Measurements from ENCODE around the gene HAND1.

The HAND1 gene

DNA sequence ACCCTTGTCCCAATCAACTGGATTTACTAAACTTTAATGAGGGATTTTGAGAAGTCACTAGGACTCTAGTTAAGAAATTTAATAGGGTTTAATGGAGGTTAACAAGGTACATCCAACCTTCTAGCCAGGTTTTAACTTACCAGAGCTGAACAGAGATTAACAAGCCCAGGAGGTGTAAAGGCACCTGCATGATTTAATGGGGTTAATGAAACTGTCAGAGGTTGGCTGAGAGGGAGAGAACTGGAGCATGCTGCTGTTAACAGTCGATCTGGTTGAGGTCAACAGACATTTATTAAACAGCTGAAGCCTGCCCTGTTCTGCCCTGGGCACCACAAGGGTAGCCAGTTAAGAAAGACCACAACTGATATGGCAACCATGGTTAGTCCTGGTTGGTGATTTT, 13.6 kb downstream of the HAND1 start:
- Mint-ChIP-seq H3K9me3 (no peaks in the 10 kb centered on the region), H3K27me3 (peaks cover 23% of the 10 kb centered on the region), H3K4me1 (ENCODE audit: low read depth) (no peaks in the 10 kb centered on the region)

GRCh38 chr5:154461531-154461930, 16.5 kb downstream of the HAND1 start:
- H3K27ac Mint-ChIP-seq, result no peak overlapping the region
- H3K9me3 Mint-ChIP-seq, result no peaks in the 10 kb centered on the region
- no peaks in the 10 kb centered on the region for H3K4me1 Mint-ChIP-seq (ENCODE audit: low read depth)
- peaks cover 12% of the 10 kb centered on the region for H3K36me3 Mint-ChIP-seq (ENCODE audit: low read depth)
- H3K27me3 Mint-ChIP-seq, result peaks cover 3% of the 10 kb centered on the region
- H3K4me3 Mint-ChIP-seq, result no peak overlapping the region

More for the DNA sequence above, 13.6 kb downstream of the HAND1 start:
- Mint-ChIP-seq H3K36me3 (ENCODE audit: low read depth) (no peaks in the 10 kb centered on the region), H3K27ac (no peak overlapping the region), H3K4me3 (no peak overlapping the region)

GRCh38 chr5:154460172-154460571, 17.9 kb downstream of the HAND1 start:
- no peaks in the 10 kb centered on the region for H3K9me3 Mint-ChIP-seq
- no peaks in the 10 kb centered on the region for H3K27me3 Mint-ChIP-seq
- no peak overlapping the region for H3K4me3 Mint-ChIP-seq
- H3K27ac Mint-ChIP-seq, result no peak overlapping the region
- peaks cover 24% of the 10 kb centered on the region for H3K36me3 Mint-ChIP-seq (ENCODE audit: low read depth)
- no peaks in the 10 kb centered on the region for H3K4me1 Mint-ChIP-seq (ENCODE audit: low read depth)

DNA sequence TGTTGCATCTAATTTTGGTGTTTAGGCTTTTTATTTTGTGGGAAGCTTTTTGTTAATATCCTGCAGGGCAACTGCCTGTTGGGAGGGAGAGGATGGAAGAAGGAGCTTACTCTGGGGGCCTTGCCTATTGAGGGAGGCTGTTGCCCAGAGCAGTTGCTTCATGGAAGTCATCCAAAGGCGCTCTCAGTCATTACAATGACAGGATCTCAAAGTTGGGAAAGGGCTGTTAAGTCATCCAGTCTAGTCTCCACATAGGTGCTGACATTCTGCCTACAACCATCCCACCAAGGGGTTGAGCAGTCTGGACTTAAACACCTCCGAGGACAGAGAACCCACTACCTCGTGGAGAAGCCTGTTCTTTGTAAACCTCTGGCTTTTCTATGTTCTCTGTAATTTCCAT, 19.0 kb downstream of the HAND1 start:
- Mint-ChIP-seq H3K27ac (no peak overlapping the region), H3K9me3 (no peaks in the 10 kb centered on the region), H3K27me3 (no peaks in the 10 kb centered on the region), H3K36me3 (ENCODE audit: low read depth) (peaks cover 31% of the 10 kb centered on the region), H3K4me1 (ENCODE audit: low read depth) (no peaks in the 10 kb centered on the region), H3K4me3 (no peak overlapping the region)

DNA sequence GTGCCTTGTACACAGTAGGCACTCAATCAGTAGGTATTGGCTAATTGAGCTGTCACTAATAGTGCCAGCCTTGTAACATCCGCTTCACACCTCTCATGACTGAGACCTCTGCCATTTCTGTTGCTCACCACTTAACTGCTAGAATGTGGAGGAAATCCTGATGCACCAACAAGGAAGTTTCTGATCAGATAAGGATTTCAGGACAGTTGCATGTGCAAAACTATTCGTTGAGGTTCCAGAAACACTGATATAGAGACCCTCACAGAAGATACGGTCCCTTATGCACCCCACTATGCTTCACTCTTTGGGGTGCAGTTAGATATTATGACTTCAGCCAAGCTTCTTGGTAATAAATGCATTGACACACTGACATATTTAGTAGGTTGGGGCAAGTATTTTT, 21.5 kb downstream of the HAND1 start:
- Mint-ChIP-seq H3K4me3 (no peak overlapping the region), H3K27ac (no peak overlapping the region), H3K27me3 (no peaks in the 10 kb centered on the region), H3K4me1 (ENCODE audit: low read depth) (no peaks in the 10 kb centered on the region), H3K36me3 (ENCODE audit: low read depth) (peaks cover 43% of the 10 kb centered on the region), H3K9me3 (no peaks in the 10 kb centered on the region)

DNA sequence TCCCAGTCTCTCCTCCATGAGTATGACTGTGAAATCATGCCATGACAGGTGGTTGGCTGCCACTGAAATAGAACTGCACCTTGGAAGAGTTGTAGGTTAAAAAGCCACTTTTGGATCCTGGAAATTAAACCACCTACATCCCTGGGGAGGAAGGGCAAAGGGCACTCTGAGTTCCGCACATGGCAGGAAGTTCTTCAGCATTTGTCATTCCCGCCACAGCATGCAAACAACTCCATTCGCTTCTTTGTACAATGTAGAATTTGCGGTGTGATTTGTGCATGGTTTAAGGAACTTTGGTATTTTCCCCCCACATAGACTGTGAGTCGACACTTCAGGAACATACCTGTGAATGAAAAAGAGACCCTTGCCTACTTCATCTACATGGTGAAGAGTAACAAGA, 22.4 kb downstream of the HAND1 start:
- H3K27ac Mint-ChIP-seq, result no peak overlapping the region
- H3K27me3 Mint-ChIP-seq, result no peaks in the 10 kb centered on the region
- peaks cover 53% of the 10 kb centered on the region for H3K36me3 Mint-ChIP-seq (ENCODE audit: low read depth)
- H3K9me3 Mint-ChIP-seq, result no peaks in the 10 kb centered on the region
- peaks cover 2% of the 10 kb centered on the region for H3K4me1 Mint-ChIP-seq (ENCODE audit: low read depth)
- H3K4me3 Mint-ChIP-seq, result no peak overlapping the region

DNA sequence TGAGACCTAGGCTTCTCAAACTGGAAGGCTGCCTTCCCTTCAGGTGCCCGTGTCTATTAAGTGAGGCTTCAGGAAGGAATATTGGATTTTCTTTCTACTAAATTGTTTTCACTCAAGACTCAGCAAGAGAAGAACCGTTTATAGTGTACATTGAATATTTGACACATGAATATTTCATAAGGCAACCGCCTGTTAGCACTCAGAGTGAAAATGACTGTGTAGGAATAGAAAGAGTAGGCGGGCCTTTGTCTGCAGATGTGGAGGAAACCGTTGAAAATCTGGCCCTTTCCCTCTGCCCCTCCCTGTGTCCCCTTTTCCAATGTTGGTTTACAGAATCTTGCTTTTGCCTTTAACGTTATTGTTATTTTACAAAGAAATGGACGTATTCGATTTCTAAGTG, 26.1 kb downstream of the HAND1 start:
- Mint-ChIP-seq H3K27me3 (no peaks in the 10 kb centered on the region), H3K36me3 (ENCODE audit: low read depth) (peaks cover 55% of the 10 kb centered on the region), H3K9me3 (no peaks in the 10 kb centered on the region), H3K4me1 (ENCODE audit: low read depth) (peaks cover 36% of the 10 kb centered on the region), H3K4me3 (no peak overlapping the region), H3K27ac (no peak overlapping the region)

GRCh38 chr5:154449786-154450185, 28.2 kb downstream of the HAND1 start:
- H3K27ac Mint-ChIP-seq, result no peak overlapping the region
- H3K36me3 Mint-ChIP-seq (ENCODE audit: low read depth), result peaks cover 40% of the 10 kb centered on the region
- H3K27me3 Mint-ChIP-seq, result no peaks in the 10 kb centered on the region
- no peak overlapping the region for H3K4me3 Mint-ChIP-seq
- no peaks in the 10 kb centered on the region for H3K9me3 Mint-ChIP-seq
- peaks cover 39% of the 10 kb centered on the region for H3K4me1 Mint-ChIP-seq (ENCODE audit: low read depth)

- Mint-ChIP-seq H3K4me1 (ENCODE audit: low read depth) (peaks cover 44% of the 10 kb centered on the region), H3K27me3 (no peaks in the 10 kb centered on the region), H3K9me3 (no peaks in the 10 kb centered on the region), H3K36me3 (ENCODE audit: low read depth) (peaks cover 31% of the 10 kb centered on the region), H3K4me3 (peak overlapping the region; percentile 92), H3K27ac (peak overlapping the region; percentile 63)
Observed at GRCh38 chr5:154447089-154447725, 30.8 kb downstream of the HAND1 start.

GRCh38 chr5:154446195-154447088, 31.6 kb downstream of the HAND1 start:
- Mint-ChIP-seq H3K36me3 (ENCODE audit: low read depth) (peaks cover 34% of the 10 kb centered on the region), H3K27me3 (no peaks in the 10 kb centered on the region), H3K9me3 (no peaks in the 10 kb centered on the region), H3K4me3 (peak overlapping the region; percentile 92), H3K27ac (peak overlapping the region; percentile 63), H3K4me1 (ENCODE audit: low read depth) (peaks cover 44% of the 10 kb centered on the region)

GRCh38 chr5:154445422-154446194, 32.4 kb downstream of the HAND1 start, which contains the start of gene SAP30L:
Gene SAP30L (plus strand): TSS chr5:154445997. CDS start chr5:154446605, 608 bp downstream.
- peaks cover 42% of the 10 kb centered on the region for H3K4me1 Mint-ChIP-seq (ENCODE audit: low read depth)
- peak within 1 kb of the TSS; percentile 98 for H3K4me3 Mint-ChIP-seq
- H3K36me3 Mint-ChIP-seq (ENCODE audit: low read depth), result peaks cover 34% of the 10 kb centered on the region
- H3K27ac Mint-ChIP-seq, result peak within 1 kb of the TSS; percentile 98
- no peaks in the 10 kb centered on the region for H3K9me3 Mint-ChIP-seq
- no peaks in the 10 kb centered on the region for H3K27me3 Mint-ChIP-seq

DNA sequence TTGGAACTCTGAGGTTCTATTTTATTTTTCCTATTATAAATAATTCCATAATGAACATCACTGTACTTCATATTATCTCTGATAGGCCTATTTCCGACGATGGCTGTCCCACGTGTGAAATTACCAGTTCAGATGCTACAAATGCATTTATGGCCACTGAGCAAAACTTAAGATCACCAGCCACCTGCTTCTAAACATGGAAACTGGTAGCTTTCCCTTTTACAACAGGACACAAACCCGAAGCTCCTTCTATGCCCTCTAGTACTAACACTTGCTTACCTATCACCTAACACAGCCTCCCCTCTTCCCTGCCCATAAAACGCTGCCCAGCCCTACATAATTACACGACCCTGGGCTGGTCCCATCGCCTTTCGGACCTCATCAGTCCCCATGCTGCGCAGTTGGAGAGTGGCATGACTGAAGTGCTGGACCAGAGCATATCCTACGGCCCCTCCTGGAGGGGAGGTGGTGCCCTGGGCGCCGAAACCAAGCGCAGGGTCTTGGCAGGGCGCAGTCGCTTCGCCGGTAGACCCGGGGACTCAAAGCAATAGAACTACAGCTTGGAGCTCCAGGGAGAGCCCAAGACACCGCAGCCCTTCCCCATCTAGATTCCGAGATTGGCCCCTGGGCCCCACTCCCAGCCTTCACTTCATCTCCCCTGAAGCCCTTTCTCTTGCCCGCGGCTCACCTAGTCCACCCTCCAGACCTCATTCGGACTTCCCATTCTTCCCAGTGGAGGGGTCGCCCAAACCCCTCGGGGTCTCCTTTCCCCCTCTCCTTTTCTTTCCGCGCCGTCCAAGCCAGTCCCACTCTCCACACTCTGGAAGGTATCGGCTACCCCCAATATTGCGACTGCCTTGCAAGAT, 33.2 kb downstream of the HAND1 start:
- Mint-ChIP-seq H3K4me3 (peak overlapping the region; percentile 98), H3K27me3 (no peaks in the 10 kb centered on the region), H3K27ac (peak overlapping the region; percentile 98), H3K9me3 (no peaks in the 10 kb centered on the region), H3K36me3 (ENCODE audit: low read depth) (peaks cover 33% of the 10 kb centered on the region), H3K4me1 (ENCODE audit: low read depth) (peaks cover 34% of the 10 kb centered on the region)

- H3K27me3 Mint-ChIP-seq, result no peaks in the 10 kb centered on the region
- no peak overlapping the region for H3K4me3 Mint-ChIP-seq
- H3K4me1 Mint-ChIP-seq (ENCODE audit: low read depth), result peaks cover 16% of the 10 kb centered on the region
- H3K9me3 Mint-ChIP-seq, result no peaks in the 10 kb centered on the region
- H3K27ac Mint-ChIP-seq, result no peak overlapping the region
- peaks cover 46% of the 10 kb centered on the region for H3K36me3 Mint-ChIP-seq (ENCODE audit: low read depth)
Observed at GRCh38 chr5:154442801-154443200, 35.2 kb downstream of the HAND1 start.

GRCh38 chr5:154440540-154440939, 37.5 kb downstream of the HAND1 start:
- H3K36me3 Mint-ChIP-seq (ENCODE audit: low read depth), result peaks cover 63% of the 10 kb centered on the region
- no peak overlapping the region for H3K27ac Mint-ChIP-seq
- H3K27me3 Mint-ChIP-seq, result no peaks in the 10 kb centered on the region
- peaks cover 6% of the 10 kb centered on the region for H3K4me1 Mint-ChIP-seq (ENCODE audit: low read depth)
- H3K9me3 Mint-ChIP-seq, result no peaks in the 10 kb centered on the region
- no peak overlapping the region for H3K4me3 Mint-ChIP-seq

Measured in stimulated activated naive CD8-positive, alpha-beta T cell treated with anti-CD3 and anti-CD28 coated beads, Interleukin-15, Interleukin-2, amounts not matched to agents 100 ng/mL and 50 ng/mL, for 24 hours (primary cell).